H1 (cell line): ENCODE data around the gene MPDU1. TPM values are rescaled to one million over a fixed set of nuclear protein-coding genes. Genes with fewer than 3 reads are reported as not detected.

ENCODE experiments used
- CTCF ChIA-PET: fragments of 300-600 bp; sonication (Branson Sonifier 250); formaldehyde crosslinking; loops from one replicate; lab custom pipeline; 2021; ENCODE audit not compliant: partially characterized antibody; lab: Charles Lee
- POLR2A ChIA-PET: fragments of 300-600 bp; sonication (Branson Sonifier 250); formaldehyde crosslinking; loops from one replicate; lab custom pipeline; 2021; ENCODE audit warnings: inconsistent platforms; ENCODE audit not compliant: partially characterized antibody; lab: Charles Lee
- DNase-seq, 2 experiments: peaks; one replicate each; pipeline versions ENCODE4 v3.0.0 to v3.0.0-alpha.2; 2010 to 2022; ENCODE audit warnings: low spot score in 2 of 2, low read depth in 1 of 2, mixed read lengths in 1 of 2
- FAIRE-seq: peaks from 2 replicates; lab custom pipeline; 2011; peaks lifted over from hg19 to GRCh38; lab: Jason Lieb, UNC
- H2AFZ ChIP-seq: 2 replicates; pipeline ENCODE4 v1.8.1; 2012; ENCODE audit warnings: low read length, inconsistent platforms
- H2AK5ac ChIP-seq: 2 replicates; pipeline ENCODE4 v1.6.1; 2013; ENCODE audit warnings: low read depth, low read length
- H2BK120ac ChIP-seq: replicated peaks from 2 replicates; pipeline ENCODE3; 2013; ENCODE audit warnings: low read depth, low read length, inconsistent platforms
- H2BK12ac ChIP-seq: 2 replicates; pipeline ENCODE4 v1.6.1; 2013; ENCODE audit warnings: low read depth, low read length
- H2BK15ac ChIP-seq: 2 replicates; pipeline ENCODE4 v1.6.1; 2013; ENCODE audit warnings: low read length
- H2BK20ac ChIP-seq: 2 replicates; pipeline ENCODE4 v1.6.1; 2013; ENCODE audit warnings: low read length
- H2BK5ac ChIP-seq: 2 replicates; pipeline ENCODE4 v1.6.1; 2013; ENCODE audit warnings: low read depth, low read length
- H3K14ac ChIP-seq: 2 replicates; pipeline ENCODE4 v1.6.1; 2013; ENCODE audit warnings: inconsistent platforms; ENCODE audit not compliant: insufficient read length
- H3K18ac ChIP-seq: 2 replicates; pipeline ENCODE4 v1.6.1; 2013; ENCODE audit warnings: low read length; ENCODE audit errors: extremely low read depth
- H3K23ac ChIP-seq: 2 replicates; pipeline ENCODE4 v1.6.1; 2013; ENCODE audit warnings: inconsistent platforms; ENCODE audit not compliant: insufficient read length
- H3K23me2 ChIP-seq: 2 replicates; pipeline ENCODE4 v1.6.1; 2013; ENCODE audit warnings: low read depth, low read length
- H3K27ac ChIP-seq: 2 replicates; pipeline ENCODE4 v1.6.1; 2011; ENCODE audit warnings: low read depth, low read length, inconsistent platforms
- H3K27me3 ChIP-seq, 4 experiments: replicated peaks in 1 of 4; 1 replicate in 1 of 4; 2 replicates in 3 of 4; pipeline versions ENCODE4 v1.6.1 to v1.8.1; 2011 to 2013; ENCODE audit warnings: low read length in 3 of 4, mild to moderate bottlenecking in 3 of 4, inconsistent platforms in 2 of 4, mixed read lengths in 2 of 4, moderate library complexity in 1 of 4; ENCODE audit not compliant: control insufficient read depth in 3 of 4, insufficient read depth in 3 of 4; ENCODE audit errors: extremely low read depth in 1 of 4
- H3K36me3 ChIP-seq, 4 experiments: 2 replicates each; pipeline versions ENCODE4 v1.6.1 to v1.8.1; 2011 to 2013; ENCODE audit warnings: mild to moderate bottlenecking in 4 of 4, low read length in 3 of 4, moderate library complexity in 2 of 4, control low read depth in 1 of 4, inconsistent platforms in 1 of 4; ENCODE audit not compliant: insufficient read depth in 4 of 4, control insufficient read depth in 2 of 4
- H3K4ac ChIP-seq: replicated peaks from 2 replicates; pipeline ENCODE3; 2013; ENCODE audit warnings: low read length, low read depth, mixed read lengths, inconsistent platforms; ENCODE audit not compliant: insufficient read length
- H3K4me1 ChIP-seq, 4 experiments: replicated peaks in 1 of 4; 1 replicate in 1 of 4; 2 replicates in 3 of 4; pipeline versions ENCODE4 v1.6.1 to v1.8.1; 2011 to 2013; ENCODE audit warnings: low read length in 3 of 4, inconsistent platforms in 2 of 4, mixed read lengths in 1 of 4; ENCODE audit not compliant: insufficient read depth in 4 of 4, control insufficient read depth in 3 of 4
- H3K4me2 ChIP-seq, 2 experiments: 2 replicates each; pipeline versions ENCODE4 v1.6.1 to v1.8.1; 2011 to 2013; ENCODE audit warnings: low read depth in 2 of 2, low read length in 2 of 2, control low read depth in 1 of 2, inconsistent platforms in 1 of 2, mild to moderate bottlenecking in 1 of 2; ENCODE audit not compliant: insufficient read depth in 1 of 2
- H3K4me3 ChIP-seq, 4 experiments: fragments of 200-600, 300-600 bp in 1 of 4; sonication (generic), shearing (Covaris generic), sonication (Bioruptor Twin) in 1 of 4; 2 replicates each; pipeline versions ENCODE4 v1.5.1 to v1.8.1; 2011 to 2016; ENCODE audit warnings: low read length in 4 of 4, low read depth in 3 of 4, control low read depth in 2 of 4, inconsistent platforms in 2 of 4, mild to moderate bottlenecking in 2 of 4, mixed read lengths in 1 of 4, moderate library complexity in 1 of 4; ENCODE audit not compliant: insufficient read depth in 2 of 4; ENCODE audit errors: extremely low read depth in 1 of 4
- H3K56ac ChIP-seq: replicated peaks from 2 replicates; pipeline ENCODE3; 2013; ENCODE audit warnings: low read depth, mild to moderate bottlenecking, mixed read lengths, low read length, inconsistent platforms; ENCODE audit not compliant: insufficient read length
- H3K79me1 ChIP-seq: 2 replicates; pipeline ENCODE4 v1.6.1; 2013; ENCODE audit warnings: low read depth, low read length, control low read depth
- H3K79me2 ChIP-seq, 2 experiments: 2 replicates each; pipeline versions ENCODE4 v1.6.1 to v1.8.1; 2012 to 2013; ENCODE audit warnings: low read length in 2 of 2, mild to moderate bottlenecking in 2 of 2, inconsistent platforms in 1 of 2; ENCODE audit not compliant: insufficient read depth in 2 of 2, control insufficient read depth in 1 of 2
- H3K9ac ChIP-seq, 4 experiments: replicated peaks in 1 of 4; 1 replicate in 1 of 4; 2 replicates in 3 of 4; pipeline versions ENCODE4 v1.6.1 to v1.8.1; 2011 to 2013; ENCODE audit warnings: low read depth in 3 of 4, low read length in 3 of 4, control low read depth in 2 of 4, mild to moderate bottlenecking in 2 of 4, moderate library complexity in 2 of 4, inconsistent platforms in 1 of 4; ENCODE audit errors: extremely low read depth in 1 of 4
- H3K9me3 ChIP-seq, 2 experiments: 2 replicates each; pipeline versions ENCODE4 v1.6.1 to v1.8.1; 2012 to 2013; ENCODE audit warnings: mild to moderate bottlenecking in 2 of 2, moderate library complexity in 2 of 2, control low read depth in 1 of 2, inconsistent platforms in 1 of 2, low read depth in 1 of 2, low read length in 1 of 2, mixed read lengths in 1 of 2; ENCODE audit not compliant: insufficient read depth in 2 of 2
- H4K20me1 ChIP-seq, 2 experiments: replicated peaks in 1 of 2; 2 replicates each; pipeline versions ENCODE3 to v1.8.1; 2011 to 2013; ENCODE audit warnings: inconsistent platforms in 2 of 2, low read length in 2 of 2, mild to moderate bottlenecking in 1 of 2; ENCODE audit not compliant: insufficient read depth in 2 of 2, control insufficient read depth in 1 of 2
- H4K5ac ChIP-seq: 2 replicates; pipeline ENCODE4 v1.6.1; 2013; ENCODE audit warnings: low read length, low read depth, mixed read lengths, inconsistent platforms; ENCODE audit not compliant: insufficient read length
- H4K8ac ChIP-seq: 2 replicates; pipeline ENCODE4 v1.8.0; 2013; ENCODE audit warnings: mild to moderate bottlenecking, moderate library complexity, low read length, inconsistent platforms; ENCODE audit not compliant: insufficient read depth; ENCODE audit errors: extremely low read depth
- H4K91ac ChIP-seq: replicated peaks from 2 replicates; pipeline ENCODE3; 2013; ENCODE audit warnings: low read length, mixed read lengths, inconsistent platforms; ENCODE audit not compliant: insufficient read length
- KDM5A ChIP-seq: fragments of 200-600 bp; IDR thresholded peaks from 2 replicates; pipeline ENCODE4 v1.7.1; 2012; ENCODE audit warnings: mild to moderate bottlenecking, low read length, inconsistent platforms, mixed read lengths
- SAP30 ChIP-seq: fragments of 300-600 bp; sonication (generic); IDR thresholded peaks from 2 replicates; pipeline ENCODE4 v1.7.1; 2012; ENCODE audit warnings: low read length, moderate library complexity, mild to moderate bottlenecking, inconsistent platforms; ENCODE audit not compliant: insufficient read depth, insufficient replicate concordance
- YY1 ChIP-seq: IDR thresholded peaks from 2 replicates; pipeline ENCODE4 v1.6.1; 2011; ENCODE audit warnings: low read depth, mild to moderate bottlenecking, low read length
- WGBS, 2 experiments: shearing (Covaris generic) in 1 of 2; methylation state at CpG; one replicate each; pipeline versions ENCODE4 v1.1.6 to v1.1.7; 2013 to 2015; ENCODE audit warnings: low lambda C conversion rate in 2 of 2, mixed read lengths in 2 of 2, inconsistent platforms in 1 of 2, low coverage in 1 of 2, missing lambda C conversion rate in 1 of 2; ENCODE audit not compliant: insufficient replicate concordance in 2 of 2, insufficient coverage in 1 of 2, insufficient read length in 1 of 2; ENCODE audit errors: extremely low coverage in 1 of 2, missing lambda C conversion rate in 1 of 2; 5-methylcytosine and 5-hydroxymethylcytosine counted together
- polyA plus RNA-seq, 7 experiments: library from polyadenylated mRNA; depleted of rRNA in 3 of 7; stranded (reverse) in 5 of 7; unstranded in 2 of 7; fragments of >200 nt in 5 of 7; fragments of 200-250 nt in 2 of 7; gene quantifications; 1 replicate in 5 of 7; 2 replicates in 1 of 7; 4 replicates in 1 of 7; pipeline versions ENCODE4 v1.2.1 to v1.2.3, GENCODE V29; 2011 to 2013; ENCODE audit warnings: missing spikeins in 2 of 7, mixed read lengths in 2 of 7
- total RNA-seq: library from RNA; stranded (reverse); fragmentation: NEBNext Ultra II Directional; extraction: Animal tissue kit (Norgen Biotek cat#: 25700); gene quantifications from 2 replicates; pipeline ENCODE4 v1.2.1, GENCODE V29; 2021

Gene MPDU1
- total and polyA plus RNA-seq, 2 of the 8 experiments (the other 6 are each of a cell fraction or from before 2014, with no cell fraction given), result 63.2 to 142 TPM

- CTCF ChIA-PET, result interaction anchor here (0.7 to 12.7 kb wide), 8 partner anchors 9 to 63 kb away, joined by 3 to 251 read pairs (median 8); partner anchors contain the start of genes MPDU1, SOX15 and TNFSF12
- H3K79me2 ChIP-seq, result peaks cover 4 to 26% of the 10 kb centered on the region in 2 experiments; a peak in 3 of 4 replicates
- H3K27me3 ChIP-seq, result no peaks in the 10 kb centered on the region
- H4K8ac ChIP-seq, result peak overlapping the region; percentile 92; the same call in 1 of the 2 replicates
- 0 out of 2 replicates have a peak, but pooled peaks have one; percentile 3 for TF ChIP-seq KDM5A
- TF ChIP-seq YY1, result no peak
- peak; percentile 53 for TF ChIP-seq SAP30
- H2BK5ac ChIP-seq, result no peak overlapping the region
- H3K14ac ChIP-seq, result no peak overlapping the region
- H3K9me3 ChIP-seq, result no peaks in the 10 kb centered on the region
- H3K23ac ChIP-seq, result no peak overlapping the region
- H2AK5ac ChIP-seq, result no peak overlapping the region
- no peak overlapping the region for H2BK15ac ChIP-seq
- H3K27ac ChIP-seq, result peak overlapping the region; percentile 48; the same call in 1 of the 2 replicates
- H4K5ac ChIP-seq, result no peak overlapping the region
- H3K18ac ChIP-seq, result no peak overlapping the region
- 5% methylated on average over 24 of the region's 28 CpGs; no CpG with 5 or more reads in 1 of the 2 experiments for WGBS, 2 experiments
- peak overlapping the region; percentile 69 to 96 (median 78) for H3K4me3 ChIP-seq
- H3K4ac ChIP-seq, result no peak overlapping the region
- no peak overlapping the region for H2BK120ac ChIP-seq
- DNase-seq (no peak), FAIRE-seq (no peak)
- H3K23me2 ChIP-seq, result peaks cover 6% of the 10 kb centered on the region; the same call in 1 of the 2 replicates
- H3K79me1 ChIP-seq, result peaks cover 11% of the 10 kb centered on the region
- peaks cover 0 to 1% of the 10 kb centered on the region in 2 experiments for H4K20me1 ChIP-seq
- H2BK12ac ChIP-seq, result no peak overlapping the region
- peaks cover 11 to 37% (median 20%) of the 10 kb centered on the region in 4 experiments for H3K4me1 ChIP-seq
- H3K56ac ChIP-seq, result peak overlapping the region; percentile 48
- H3K36me3 ChIP-seq, result peaks cover 22 to 38% (median 27%) of the 10 kb centered on the region in 4 experiments
- H3K9ac ChIP-seq, result peak overlapping the region; percentile 63 to 82 (median 74); a peak in 6 of 7 replicates
- H2AFZ ChIP-seq, result no peak overlapping the region
- H4K91ac ChIP-seq, result no peak overlapping the region
- H3K4me2 ChIP-seq, result peak overlapping the region; percentile 49 to 96
- no peak overlapping the region for H2BK20ac ChIP-seq
- POLR2A ChIA-PET, result interaction anchor here (0.6 to 37.5 kb wide), 15 partner anchors 16 to 253 kb away, joined by 3 to 1144 read pairs (median 4); partner anchors contain the start of genes CD68, EFNB3, GPS2 and MPDU1
Observed at GRCh38 chr17:7562208-7562605, 21.4 kb upstream of the MPDU1 start.
